Measurements from ENCODE around the gene MATN1.
A peak's percentile ranks its signal among the peaks of the same experiment; 100 is the strongest.
"Not testable (repeated sequence)": the region's sequence is repeated elsewhere in the genome, so short reads cannot be mapped to it uniquely, and the experiment has no call there.

MATN1 gene, protein sequence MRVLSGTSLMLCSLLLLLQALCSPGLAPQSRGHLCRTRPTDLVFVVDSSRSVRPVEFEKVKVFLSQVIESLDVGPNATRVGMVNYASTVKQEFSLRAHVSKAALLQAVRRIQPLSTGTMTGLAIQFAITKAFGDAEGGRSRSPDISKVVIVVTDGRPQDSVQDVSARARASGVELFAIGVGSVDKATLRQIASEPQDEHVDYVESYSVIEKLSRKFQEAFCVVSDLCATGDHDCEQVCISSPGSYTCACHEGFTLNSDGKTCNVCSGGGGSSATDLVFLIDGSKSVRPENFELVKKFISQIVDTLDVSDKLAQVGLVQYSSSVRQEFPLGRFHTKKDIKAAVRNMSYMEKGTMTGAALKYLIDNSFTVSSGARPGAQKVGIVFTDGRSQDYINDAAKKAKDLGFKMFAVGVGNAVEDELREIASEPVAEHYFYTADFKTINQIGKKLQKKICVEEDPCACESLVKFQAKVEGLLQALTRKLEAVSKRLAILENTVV

DNA sequence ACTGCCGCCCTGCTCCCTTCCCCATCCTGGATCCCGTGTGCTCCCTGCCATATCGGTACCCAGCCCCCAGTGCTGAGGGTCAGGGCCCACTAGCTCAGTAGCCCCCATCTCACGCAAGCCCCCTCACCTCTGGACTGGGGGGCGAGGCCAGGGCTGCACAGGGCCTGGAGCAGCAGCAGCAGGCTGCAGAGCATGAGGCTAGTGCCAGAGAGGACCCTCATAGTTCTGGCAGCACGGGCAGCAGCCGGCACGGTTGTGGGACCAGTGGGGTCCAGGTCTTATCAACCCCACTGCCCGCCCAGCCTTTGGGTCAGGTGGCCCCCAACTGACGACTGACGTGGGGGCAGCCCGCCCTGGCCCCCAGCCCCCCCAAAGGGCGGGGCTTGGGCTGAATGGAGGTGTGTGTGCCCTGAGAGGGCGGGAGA lies at the start of gene MATN1:
Gene MATN1, minus strand, starts transcription at position 255 of the 425 bp plus-strand sequence. Its CDS starts 34 bp downstream, at position 221.
- DNase-seq = no peak

DNA sequence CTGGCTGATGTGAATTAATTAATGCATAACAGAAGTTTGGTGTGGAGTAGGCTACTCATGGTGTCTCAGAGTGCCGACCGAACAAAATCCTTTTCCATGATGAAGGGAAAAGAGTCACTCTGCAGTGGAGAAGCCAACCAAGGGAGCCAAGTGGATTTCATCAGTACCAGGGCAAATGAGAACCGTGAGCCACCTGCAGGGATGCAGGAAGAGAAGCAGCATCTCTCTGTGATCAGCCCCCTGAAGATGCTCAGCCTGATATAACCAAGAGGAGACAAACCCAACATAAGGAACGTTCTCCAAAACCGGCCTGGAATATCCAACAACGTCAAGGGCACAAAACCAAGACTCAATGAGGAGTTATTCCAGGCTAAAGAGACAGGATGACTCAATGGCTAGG lies 47.6 kb upstream of the MATN1 start:
- no peak for DNase-seq

DNA sequence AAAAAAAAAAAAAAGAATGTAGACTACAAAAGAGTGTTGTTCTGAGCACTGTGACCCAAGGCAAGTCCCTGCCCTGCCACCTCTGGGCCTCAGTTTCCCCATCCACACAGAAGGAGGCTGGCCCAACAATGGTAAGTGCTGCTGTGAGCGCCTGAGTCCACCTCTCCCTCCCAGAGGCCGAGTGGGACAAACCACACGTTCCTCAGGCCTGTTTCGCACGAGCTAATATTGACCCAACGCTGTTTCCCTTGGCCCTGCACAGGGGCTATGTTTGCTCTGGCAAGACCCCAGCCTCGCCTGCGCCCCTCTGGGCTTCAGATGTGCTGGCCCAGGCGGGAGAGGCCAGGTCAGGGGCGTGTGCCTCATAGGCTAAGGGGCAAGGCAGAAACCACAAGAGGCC lies 46.8 kb upstream of the MATN1 start:
- no peak for DNase-seq

DNA sequence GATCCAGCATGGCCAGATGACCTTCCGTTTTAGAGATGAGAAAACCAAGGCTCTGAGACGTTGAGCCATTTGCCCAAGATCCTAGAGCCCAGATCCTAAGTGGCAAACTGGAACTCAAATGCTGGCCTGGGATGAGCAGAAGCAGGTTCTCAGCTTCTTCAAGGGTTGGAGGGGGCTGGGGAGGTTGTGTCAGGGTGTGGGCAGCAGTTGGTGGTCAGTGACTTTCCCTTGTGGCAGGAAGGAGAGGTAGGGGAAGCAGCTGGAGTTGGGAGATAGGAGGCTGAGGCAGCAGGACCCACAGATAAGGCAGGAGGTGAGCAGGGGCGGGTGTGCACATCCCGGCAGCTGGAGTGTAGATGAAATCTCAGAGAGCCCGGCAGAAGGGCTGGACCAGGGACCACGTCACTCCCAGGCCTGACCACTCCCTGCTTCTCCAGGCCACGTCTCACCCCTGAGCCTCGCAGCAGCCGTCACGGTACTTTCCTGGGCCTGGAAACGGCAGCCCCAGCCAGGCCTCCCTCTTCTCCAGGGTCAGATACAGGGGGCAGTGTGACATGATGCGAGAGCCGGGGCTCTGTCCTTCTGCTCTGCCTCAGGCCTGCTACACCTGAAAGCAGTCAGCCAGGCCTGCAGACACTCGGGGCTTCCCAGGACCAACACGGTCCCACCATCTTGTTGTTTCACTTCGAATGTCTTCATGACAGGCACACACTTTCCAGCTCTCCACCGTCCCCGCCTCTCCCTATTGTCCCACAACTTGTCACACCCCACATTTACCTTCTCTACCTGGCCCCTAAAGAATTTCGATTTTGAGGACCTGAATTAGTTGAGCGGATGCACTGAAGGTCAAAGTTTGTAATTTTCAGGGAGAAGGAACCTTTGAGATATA lies 45.7 kb upstream of the MATN1 start:
- no peak for DNase-seq

DNA sequence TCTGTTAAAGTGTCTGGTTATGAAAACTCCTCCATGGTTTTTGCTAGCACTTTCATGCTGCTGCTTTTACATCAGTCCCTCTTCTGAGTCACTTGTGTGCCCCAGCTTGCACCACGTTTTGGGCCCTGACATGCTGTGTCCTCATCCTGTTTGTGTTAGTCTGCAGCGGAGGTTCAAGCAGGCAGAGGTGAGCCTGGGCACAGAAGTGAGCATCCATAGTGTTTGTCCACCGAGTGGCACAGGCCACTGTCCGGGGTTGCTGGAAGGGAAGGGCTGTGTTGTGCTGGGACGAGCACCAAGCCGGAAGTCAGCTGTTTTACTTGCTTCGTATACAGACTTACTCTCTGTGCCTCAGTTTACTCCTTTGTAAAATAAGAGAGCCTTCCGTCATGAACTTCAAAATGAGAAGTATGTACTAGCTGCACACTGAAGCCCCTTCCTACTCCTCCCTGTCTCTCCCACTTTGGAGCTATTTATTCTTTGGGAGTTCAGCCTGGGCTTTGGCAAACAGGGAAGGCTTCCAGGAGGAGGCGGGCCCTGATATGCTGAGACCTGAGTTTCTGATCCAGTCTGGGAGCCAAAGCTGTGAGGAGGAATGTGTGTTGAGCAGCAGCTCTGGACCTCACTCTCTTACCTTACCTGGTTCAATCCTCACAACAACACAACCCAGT lies 44.9 kb upstream of the MATN1 start:
- no peak for DNase-seq

DNA sequence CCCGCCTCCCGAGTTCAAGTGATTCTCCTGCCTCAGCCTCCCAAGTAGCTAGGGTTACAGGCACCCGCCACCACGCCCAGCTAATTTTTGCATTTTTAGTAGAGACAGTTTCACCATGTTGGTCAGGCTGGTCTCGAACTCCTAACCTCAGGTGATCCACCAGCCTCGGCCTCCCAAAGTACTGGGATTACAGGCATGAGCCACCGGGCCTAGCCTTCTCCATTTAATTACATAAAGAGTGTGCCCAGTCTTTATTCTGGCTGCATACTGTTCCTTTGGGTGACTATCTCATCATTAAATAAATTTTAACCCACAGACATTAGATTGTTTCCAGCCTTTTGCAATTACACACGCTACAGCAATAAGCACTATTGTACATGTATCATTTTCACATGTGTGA lies 43.6 kb upstream of the MATN1 start:
- not testable (repeated sequence) for DNase-seq

DNA sequence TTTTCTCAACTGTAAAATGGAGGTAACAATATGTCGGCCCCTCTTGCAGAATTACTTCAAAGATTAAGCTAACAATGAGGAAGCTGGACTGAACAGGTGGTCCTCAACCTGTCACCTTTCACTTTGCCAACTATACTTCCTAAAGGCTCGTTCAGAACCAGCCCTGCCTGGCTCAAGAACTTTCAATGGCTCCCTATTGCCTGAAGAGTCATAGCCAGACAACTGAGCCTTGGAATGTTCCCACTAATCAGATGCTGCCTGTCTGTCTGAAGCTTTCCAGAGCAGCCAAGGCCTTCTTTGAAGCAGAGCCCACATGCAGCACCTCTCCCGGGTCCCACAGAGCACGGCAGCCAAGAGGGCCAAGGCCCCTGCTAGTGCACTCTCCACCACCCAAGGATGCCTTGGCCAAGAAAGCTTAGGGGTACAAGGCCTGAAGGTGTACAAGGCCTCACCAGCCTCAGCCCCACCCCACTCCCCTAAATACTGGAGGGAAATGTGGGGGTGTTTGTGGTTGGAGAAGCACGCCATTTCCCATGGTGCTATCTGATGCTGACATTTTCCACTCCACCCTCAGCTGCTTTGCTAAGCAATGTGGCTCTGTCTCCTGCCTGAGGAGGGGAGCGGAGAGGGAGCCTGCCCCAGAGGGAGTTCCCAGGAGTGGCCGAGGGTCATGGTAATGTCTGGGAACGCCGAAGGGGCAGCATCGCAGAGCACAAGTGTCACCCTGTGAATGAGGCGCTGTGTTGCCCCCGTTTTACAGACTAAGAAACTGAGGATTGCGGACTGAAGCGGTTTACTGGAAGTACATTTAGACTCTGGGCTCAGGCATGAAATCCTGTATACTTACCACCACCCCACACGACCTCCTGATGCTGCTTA lies 42.4 kb upstream of the MATN1 start:
- DNase-seq = no peak

DNA sequence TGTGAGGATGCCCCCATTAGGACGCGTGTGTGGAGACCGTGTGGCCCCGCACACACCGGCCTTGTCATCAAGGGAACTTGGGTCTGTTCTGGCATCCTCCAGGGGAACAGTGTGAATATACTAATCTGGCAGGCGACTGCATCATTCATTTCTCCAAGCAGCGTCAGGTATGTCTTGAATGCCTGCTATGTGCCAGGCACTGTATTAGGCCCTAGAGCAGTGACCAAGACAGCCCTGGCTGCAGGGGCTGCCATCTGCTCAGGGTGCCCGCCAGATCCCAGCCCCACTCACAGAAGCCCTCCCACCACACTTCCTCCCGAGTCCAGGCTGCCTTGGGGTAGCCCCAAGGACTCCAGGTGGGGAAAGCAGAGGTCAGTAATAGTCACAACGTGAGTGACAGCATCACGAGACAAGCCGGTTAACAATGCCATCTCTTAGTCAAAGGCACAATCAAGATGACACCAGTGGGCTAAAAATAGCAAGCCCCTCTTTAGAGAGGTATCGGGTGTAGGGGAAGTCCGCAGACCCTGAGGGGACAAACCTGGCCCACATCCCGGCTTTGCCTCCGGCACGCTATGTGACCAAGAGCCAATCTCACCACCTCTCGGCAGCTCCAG lies 41.7 kb upstream of the MATN1 start:
- no peak for DNase-seq

DNA sequence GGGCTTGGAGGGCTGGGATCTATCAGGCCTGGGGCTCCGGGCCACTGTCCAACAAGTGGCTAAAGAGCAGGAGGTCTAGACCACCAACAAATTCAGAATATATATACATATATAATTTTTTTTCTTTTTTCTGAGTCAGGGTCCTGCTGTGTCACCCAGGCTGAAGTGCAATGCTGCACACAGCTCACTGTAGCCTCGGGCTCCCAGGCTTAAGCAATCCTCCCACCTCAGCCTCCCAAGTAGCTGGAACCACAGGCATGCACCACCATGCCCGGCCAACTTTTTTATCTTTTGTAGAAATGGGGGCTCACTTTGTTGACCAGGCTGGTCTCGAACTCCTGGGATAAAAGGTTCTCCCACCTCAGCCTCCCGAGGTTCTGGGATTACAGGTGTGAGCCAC lies 41.0 kb upstream of the MATN1 start:
- no peak for DNase-seq

DNA sequence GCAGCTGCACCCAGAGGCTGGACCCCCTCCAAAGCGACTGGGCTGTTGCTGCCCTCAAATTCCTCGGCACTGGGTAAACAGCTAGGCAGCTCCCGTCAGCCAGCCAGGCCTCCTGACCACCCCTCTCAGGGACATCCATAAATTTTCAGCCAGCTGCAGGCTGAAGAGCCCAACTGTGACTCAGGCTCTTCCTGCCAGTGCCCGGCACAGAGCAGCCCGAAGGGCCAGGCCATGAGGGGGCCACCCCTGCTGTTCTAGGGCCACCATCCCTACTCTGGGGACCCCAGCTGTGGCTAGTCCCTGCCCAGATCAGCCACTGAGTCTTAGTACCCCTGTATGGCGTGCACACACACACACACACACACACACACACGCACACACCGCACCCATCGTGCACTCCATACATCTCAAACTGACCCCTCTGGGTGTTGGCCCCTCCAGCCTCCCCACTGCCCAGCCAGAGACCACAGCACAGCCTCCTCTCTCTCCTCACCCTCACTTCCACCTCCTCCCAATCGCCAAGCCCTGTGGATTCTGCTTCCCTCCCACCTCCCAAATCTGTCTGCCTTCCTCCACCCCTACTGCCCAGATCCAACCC lies 40.4 kb upstream of the MATN1 start:
- DNase-seq = no peak

DNA sequence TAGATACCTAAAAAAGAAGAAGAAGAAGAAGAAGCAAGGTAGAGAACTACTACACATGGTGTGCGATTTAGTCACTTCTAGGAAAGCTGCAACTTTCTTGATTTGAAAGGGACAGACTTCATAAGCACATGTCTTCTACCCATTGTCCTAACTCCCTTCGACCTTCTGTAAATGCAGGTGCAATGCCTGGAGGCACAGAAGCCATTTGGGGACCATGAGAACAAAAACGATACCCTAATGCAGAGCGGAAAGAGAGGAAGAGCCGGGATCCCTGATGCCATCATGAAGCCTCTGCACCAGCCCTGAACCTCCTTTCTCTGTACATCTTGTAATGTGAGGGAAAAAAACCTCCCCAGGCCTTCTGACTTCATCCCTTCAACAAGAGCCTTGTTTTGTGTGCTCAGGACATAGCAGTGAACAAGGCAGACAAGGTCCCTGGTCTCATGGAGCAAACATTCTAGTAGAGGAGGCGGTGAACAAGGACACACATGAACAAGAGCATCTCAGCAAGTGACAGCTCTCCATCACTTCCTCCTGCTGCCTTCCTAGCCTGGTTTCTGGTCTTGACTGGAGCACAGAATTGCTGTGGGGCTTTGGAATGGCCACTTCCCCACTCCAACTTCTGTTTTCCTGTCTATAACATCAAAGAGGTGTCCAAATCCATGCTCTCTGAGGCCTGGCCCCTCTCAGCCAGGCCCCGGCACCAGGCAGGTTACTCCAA lies 39.7 kb upstream of the MATN1 start:
- no peak for DNase-seq

DNA sequence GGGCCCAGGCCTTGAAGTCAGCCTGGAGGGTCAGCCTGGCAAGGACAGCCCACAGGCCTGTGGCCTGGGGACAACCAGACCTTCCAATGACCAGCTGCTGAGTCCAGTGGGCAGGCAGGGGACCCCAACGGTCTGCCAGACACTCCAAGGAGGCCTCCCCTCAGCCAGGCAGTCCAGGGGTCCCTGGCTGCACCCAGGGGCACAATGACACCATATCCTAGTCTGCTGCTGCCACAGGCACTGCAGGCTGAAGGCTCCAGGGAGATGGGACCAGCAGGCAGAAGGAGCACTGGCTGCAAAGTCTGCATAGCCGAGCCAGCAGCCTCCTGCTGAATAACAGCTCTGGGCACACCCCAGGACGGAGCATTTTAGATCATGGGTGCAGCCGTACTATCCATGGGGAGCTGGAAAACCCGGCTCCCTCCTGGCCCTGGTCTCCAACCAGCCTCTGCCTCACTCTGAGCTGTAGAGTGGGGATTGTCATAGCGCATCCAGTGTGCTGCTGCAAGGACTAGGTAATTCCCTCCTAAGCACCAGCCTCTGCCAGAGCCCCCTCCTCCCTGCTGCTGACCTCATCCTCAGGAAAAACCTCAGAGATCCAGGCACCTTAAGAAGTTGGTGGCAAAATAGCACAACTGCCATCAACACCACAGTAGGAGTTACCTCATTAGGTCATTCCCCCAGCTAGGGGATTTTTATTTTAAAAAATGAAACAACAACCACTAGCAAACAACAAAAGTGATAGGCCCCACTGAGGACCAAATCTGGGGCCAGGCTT lies 39.0 kb upstream of the MATN1 start:
- DNase-seq = no peak

DNA sequence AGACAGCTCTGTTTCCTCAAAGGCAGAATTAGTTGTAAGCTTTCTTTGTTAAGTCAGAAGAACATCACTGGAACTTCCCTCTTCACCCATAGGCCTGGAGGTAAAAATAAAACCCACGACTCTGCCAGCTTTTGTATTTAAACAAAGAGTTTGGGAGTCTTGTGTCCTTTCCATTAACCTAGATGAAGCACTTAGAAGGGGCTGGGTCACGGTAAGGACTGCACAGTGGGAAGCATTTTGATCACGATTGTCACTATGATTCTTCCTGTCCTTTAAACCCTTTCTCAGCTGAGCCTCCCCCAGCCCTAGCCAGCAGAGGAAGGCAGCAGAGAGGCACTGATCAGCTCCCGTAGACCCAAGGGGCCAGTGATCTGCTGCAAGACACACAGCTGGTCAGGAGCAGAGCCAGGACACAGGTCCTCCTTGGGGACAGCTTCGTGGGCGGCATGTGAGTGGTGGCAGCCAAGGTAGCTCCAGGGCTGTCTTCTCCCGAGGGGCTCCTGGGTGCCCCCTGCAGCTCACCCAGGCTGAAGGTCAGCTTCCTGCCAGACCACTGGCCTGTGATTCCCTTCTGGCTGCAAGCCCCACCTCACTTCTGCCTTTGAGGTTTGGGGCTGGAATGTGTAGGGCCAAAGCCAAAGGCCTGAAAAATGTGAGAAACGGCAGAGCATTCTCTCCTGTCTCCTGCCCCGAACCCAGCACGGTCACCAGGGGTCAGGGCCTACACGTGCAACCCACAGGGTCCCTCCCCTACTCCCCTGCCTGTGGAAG lies 38.2 kb upstream of the MATN1 start:
- DNase-seq = no peak

DNA sequence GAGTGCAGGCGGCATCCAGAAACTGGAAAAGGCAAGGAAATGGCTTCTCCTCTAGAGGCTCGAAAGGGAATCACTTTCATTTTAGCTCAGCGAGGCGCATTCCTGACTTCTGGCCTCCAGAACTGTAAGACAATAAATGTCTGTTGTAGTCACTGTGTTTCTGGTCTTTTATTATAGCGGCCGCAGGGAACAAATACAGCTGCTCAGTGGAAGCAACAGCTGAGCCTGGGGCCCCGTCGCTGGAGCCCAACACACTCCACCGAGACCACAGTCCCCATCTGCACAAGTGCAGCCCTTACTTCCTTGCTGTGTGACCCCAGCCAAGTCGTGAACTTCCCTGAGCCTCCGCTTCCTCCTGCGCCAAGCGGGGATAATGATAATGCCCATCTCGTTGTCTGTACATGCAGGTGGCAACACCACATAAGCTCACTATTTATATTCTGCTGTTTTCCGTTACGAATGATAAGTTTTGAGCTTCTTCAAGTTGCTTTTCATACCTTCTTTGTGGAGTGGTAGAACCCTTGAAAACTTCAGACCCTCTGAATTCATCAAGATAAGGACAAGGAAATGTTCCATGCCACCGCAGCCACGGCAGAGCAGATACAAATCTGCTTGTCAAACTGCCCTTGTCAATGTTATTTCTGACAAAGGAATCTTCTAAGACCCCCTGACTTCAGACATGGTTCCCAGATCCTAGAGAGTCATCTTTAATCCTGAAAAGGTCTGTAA lies 37.4 kb upstream of the MATN1 start:
- no peak for DNase-seq

DNA sequence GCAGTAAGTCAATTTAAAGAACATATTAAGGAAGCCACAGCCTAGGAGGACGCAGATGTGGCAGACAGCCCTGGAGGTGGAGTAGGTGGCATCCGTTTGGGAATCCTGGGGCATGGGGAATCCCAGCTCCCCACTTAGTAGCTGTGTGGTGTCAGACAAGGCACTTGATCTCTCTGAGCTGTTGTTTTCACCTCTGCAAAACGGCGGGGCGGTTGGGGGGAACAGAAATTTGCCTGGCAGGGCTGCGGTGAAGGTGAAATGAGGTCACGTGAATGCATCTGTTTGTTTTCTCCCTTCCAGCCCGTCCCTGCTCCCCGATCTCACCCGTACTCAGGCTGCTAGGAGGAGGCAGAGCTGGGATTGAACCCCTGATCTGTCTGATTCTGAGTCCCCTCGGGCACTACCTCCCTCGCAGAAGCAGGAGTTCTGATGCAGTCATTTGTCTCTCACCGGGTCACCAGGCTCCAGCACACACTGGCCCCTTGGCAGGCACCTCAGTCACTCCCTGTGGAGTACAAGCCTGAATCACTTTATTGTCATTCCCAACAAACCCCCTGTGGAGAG lies 36.4 kb upstream of the MATN1 start:
- DNase-seq = peak; percentile 73

DNA sequence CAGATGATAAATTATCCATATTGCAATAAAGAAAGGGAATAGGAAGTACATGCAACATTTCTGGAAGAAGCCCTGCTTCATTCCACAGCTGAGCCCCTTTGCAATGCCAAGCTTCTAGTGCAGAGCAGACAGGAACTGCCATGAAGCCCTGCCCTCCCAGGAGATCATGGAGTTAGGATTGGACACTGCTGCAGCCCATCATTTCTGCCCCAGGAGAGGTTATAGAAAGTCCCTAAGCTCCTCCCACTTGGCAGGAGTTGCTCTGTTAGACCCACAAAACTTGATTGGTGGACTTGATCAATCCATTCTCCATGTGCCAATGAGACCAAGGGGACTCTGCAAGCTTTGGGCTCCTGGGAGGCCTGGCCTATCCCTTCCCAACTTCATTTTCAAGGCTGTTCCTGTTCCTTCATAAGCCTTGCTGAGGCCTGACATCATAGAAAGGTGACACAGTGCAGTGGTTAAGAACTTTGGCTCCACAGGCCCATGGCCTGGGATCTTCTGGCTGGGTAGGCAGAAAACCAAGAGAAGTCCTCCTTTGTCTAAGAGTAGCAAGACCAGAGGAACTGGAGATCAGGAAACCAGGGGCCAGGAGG lies 35.5 kb upstream of the MATN1 start:
- DNase-seq = no peak

DNA sequence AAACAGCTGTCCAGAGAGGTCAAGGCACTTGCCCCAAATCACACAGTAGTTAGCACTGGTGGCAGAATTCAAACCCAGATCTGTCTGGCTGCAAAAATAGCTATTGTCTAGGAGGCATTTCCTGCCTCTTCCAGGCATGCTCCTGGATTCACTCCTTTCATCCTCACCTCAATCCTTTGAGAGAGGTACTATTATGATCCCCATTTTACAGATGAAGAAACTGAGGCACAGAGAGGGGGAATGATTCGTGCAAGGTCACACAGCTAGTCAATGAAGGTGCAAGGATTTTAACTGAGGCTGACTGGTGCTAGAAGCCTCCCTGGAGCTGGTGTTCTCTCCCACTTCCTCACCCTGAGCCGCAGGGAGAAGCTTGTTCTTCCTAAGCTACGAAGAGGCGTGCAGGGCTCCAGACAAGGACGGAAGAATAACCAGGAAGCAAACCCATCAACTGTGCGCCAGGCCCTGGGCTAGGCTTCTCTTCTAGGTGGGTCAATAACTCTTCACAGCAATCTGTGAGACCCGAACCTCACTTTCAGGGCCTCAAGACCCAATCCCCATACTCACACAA lies 34.8 kb upstream of the MATN1 start:
- DNase-seq = no peak
